Calu3 (cell line): ENCODE results near the gene KRT80. TPM values are rescaled to one million over a fixed set of nuclear protein-coding genes. Genes with fewer than 3 reads are reported as not detected.

Experiments
- BruUV-seq: library from RNA; stranded (reverse); fragments of 400-500 nt; replicated peaks from 2 replicates; lab custom pipeline; 2021; lab: Mats Ljungman, UMichigan
- CTCF ChIA-PET: fragments of 300-600 bp; sonication (Branson Sonifier 250); formaldehyde crosslinking; loops from one replicate; lab custom pipeline; 2022; ENCODE audit warnings: antibody characterized with exemption; lab: Charles Lee
- DNase-seq: peaks from one replicate; pipeline ENCODE4 v3.0.0; 2022
- H3K27ac Mint-ChIP-seq: one replicate; pipeline ENCODE4 v1.8.0; 2022; ENCODE audit warnings: mixed read lengths; ENCODE audit not compliant: unreplicated experiment
- H3K27me3 Mint-ChIP-seq: one replicate; pipeline ENCODE4 v1.8.0; 2022; ENCODE audit warnings: mixed read lengths; ENCODE audit not compliant: unreplicated experiment
- H3K36me3 Mint-ChIP-seq: one replicate; pipeline ENCODE4 v1.8.0; 2022; ENCODE audit warnings: mild to moderate bottlenecking, moderate library complexity, mixed read lengths; ENCODE audit not compliant: insufficient read depth, unreplicated experiment
- H3K4me1 Mint-ChIP-seq: one replicate; pipeline ENCODE4 v1.8.0; 2022; ENCODE audit warnings: mild to moderate bottlenecking, low read depth, mixed read lengths; ENCODE audit not compliant: unreplicated experiment
- H3K4me3 Mint-ChIP-seq: one replicate; pipeline ENCODE4 v1.8.0; 2022; ENCODE audit warnings: mild to moderate bottlenecking, low read depth, moderate library complexity, mixed read lengths; ENCODE audit not compliant: unreplicated experiment
- H3K9me3 Mint-ChIP-seq: one replicate; pipeline ENCODE4 v1.8.0; 2022; ENCODE audit warnings: low read depth, mixed read lengths; ENCODE audit not compliant: unreplicated experiment
- CTCF ChIP-seq: fragments of 200-600 bp; IDR thresholded peaks from one replicate; pipeline ENCODE4 v1.8.0; 2022; ENCODE audit warnings: antibody characterized with exemption; ENCODE audit not compliant: unreplicated experiment
- intact Hi-C: fragments of 100-400 bp; cut with micrococcal nuclease; formaldehyde crosslinking; loops from one replicate; pipeline ENCODE4 v1.10.0; 2022; ENCODE audit not compliant: unreplicated experiment
- total RNA-seq: library from RNA; stranded (reverse); gene quantifications from 2 replicates; pipeline ENCODE4 v1.2.3, GENCODE V29; 2022

The KRT80 gene
- total RNA-seq, 1 experiment from 2014 or later = 45.5 TPM

GRCh38 chr12:52235001-52235764 is 43.4 kb upstream of the KRT80 start:
- peaks cover 100% of the 10 kb centered on the region for H3K36me3 Mint-ChIP-seq
- intact Hi-C loops = loop anchor here (10.0 kb wide), 1 partner anchor 50 kb away; no protein-coding TSS in a partner anchor
- BruUV-seq = no TSS peak
- peaks cover 59% of the 10 kb centered on the region for H3K4me1 Mint-ChIP-seq
- no peaks in the 10 kb centered on the region for H3K27me3 Mint-ChIP-seq
- CTCF ChIA-PET = no interaction called here
- no peaks in the 10 kb centered on the region for H3K9me3 Mint-ChIP-seq
- no peak for TF ChIP-seq CTCF
- peak overlapping the region; percentile 85 for H3K4me3 Mint-ChIP-seq
- peak overlapping the region; percentile 97 for H3K27ac Mint-ChIP-seq
- peak; percentile 11 for DNase-seq

GRCh38 chr12:52234223-52234810 is 42.5 kb upstream of the KRT80 start:
- Mint-ChIP-seq H3K4me3 (peak overlapping the region; percentile 85), H3K36me3 (peaks cover 97% of the 10 kb centered on the region), H3K27me3 (no peaks in the 10 kb centered on the region), H3K27ac (peak overlapping the region; percentile 97), H3K9me3 (no peaks in the 10 kb centered on the region), H3K4me1 (peaks cover 67% of the 10 kb centered on the region)
- DNase-seq = peak; percentile 14
- no peak for TF ChIP-seq CTCF
- CTCF ChIA-PET = interaction anchor here (1.9 kb wide), 1 partner anchor 13 kb away, joined by 5 read pairs; no protein-coding TSS in a partner anchor
- intact Hi-C loops = loop anchor here (10.0 kb wide), 1 partner anchor 50 kb away; no protein-coding TSS in a partner anchor
- no TSS peak for BruUV-seq

- CTCF ChIA-PET = interaction anchor here (1.9 kb wide), 1 partner anchor 12 kb away, joined by 5 read pairs; no protein-coding TSS in a partner anchor
- Mint-ChIP-seq H3K4me3 (peak overlapping the region; percentile 85), H3K4me1 (peaks cover 64% of the 10 kb centered on the region), H3K27me3 (no peaks in the 10 kb centered on the region), H3K36me3 (peaks cover 91% of the 10 kb centered on the region), H3K27ac (peak overlapping the region; percentile 97), H3K9me3 (no peaks in the 10 kb centered on the region)
- no peak for TF ChIP-seq CTCF
- intact Hi-C loops = loop anchor here (10.0 kb wide), 1 partner anchor 51 kb away; no protein-coding TSS in a partner anchor
- DNase-seq = peak; percentile 15
- BruUV-seq = TSS peak; percentile 40
Measured at GRCh38 chr12:52233462-52234207, 41.8 kb upstream of the KRT80 start.
